Kidney capillary endothelial cell (primary cell): ENCODE data around the gene TSPAN12.
A peak's percentile ranks its signal among the peaks of the same experiment; 100 is the strongest.
"Not testable (repeated sequence)": the region's sequence is repeated elsewhere in the genome, so short reads cannot be mapped to it uniquely, and the experiment has no call there.

Source experiments
- DNase-seq: peaks from one replicate; pipeline ENCODE4 v3.0.0-alpha.2; 2018; ENCODE audit warnings: low spot score

The TSPAN12 gene

GRCh38 chr7:120805636-120806388 is 52.1 kb downstream of the TSPAN12 start:
- peak; percentile 71 for DNase-seq

GRCh38 chr7:120802751-120803150 is 55.2 kb downstream of the TSPAN12 start:
- DNase-seq, result no peak

- no peak for DNase-seq
Observed at GRCh38 chr7:120799813-120800475, 58.0 kb downstream of the TSPAN12 start.

GRCh38 chr7:120799147-120799546 is 58.8 kb downstream of the TSPAN12 start:
- DNase-seq, result no peak

GRCh38 chr7:120797026-120797645 is 60.8 kb downstream of the TSPAN12 start:
- DNase-seq, result no peak

GRCh38 chr7:120794106-120794729 is 63.7 kb downstream of the TSPAN12 start:
- no peak for DNase-seq

- no peak for DNase-seq
Observed at GRCh38 chr7:120793213-120793936, 64.6 kb downstream of the TSPAN12 start.

- no peak for DNase-seq
Observed at GRCh38 chr7:120792861-120793130, 65.1 kb downstream of the TSPAN12 start.

- peak; percentile 69 for DNase-seq
Observed at GRCh38 chr7:120792091-120792860, 65.7 kb downstream of the TSPAN12 start.

- DNase-seq, result no peak
Observed at GRCh38 chr7:120785095-120785494, 72.8 kb downstream of the TSPAN12 start.

GRCh38 chr7:120783721-120784120 is 74.2 kb downstream of the TSPAN12 start:
- DNase-seq, result no peak

- DNase-seq, result no peak
Observed at GRCh38 chr7:120783273-120783672, 74.7 kb downstream of the TSPAN12 start.

- not testable (repeated sequence) for DNase-seq
Observed at GRCh38 chr7:120781924-120782323, 76.0 kb downstream of the TSPAN12 start.

- DNase-seq, result no peak
Observed at GRCh38 chr7:120780938-120781337, 77.0 kb downstream of the TSPAN12 start.

GRCh38 chr7:120780451-120780850 is 77.5 kb downstream of the TSPAN12 start:
- DNase-seq, result not testable (repeated sequence)

- not testable (repeated sequence) for DNase-seq
Observed at GRCh38 chr7:120779078-120779477, 78.9 kb downstream of the TSPAN12 start.

- no peak for DNase-seq
Observed at GRCh38 chr7:120775755-120776154, 82.2 kb downstream of the TSPAN12 start.

GRCh38 chr7:120774481-120774880 is 83.5 kb downstream of the TSPAN12 start:
- no peak for DNase-seq

GRCh38 chr7:120770206-120770605 is 87.7 kb downstream of the TSPAN12 start:
- no peak for DNase-seq

GRCh38 chr7:120760851-120761250 is 97.1 kb downstream of the TSPAN12 start:
- no peak for DNase-seq

- DNase-seq, result no peak
Observed at GRCh38 chr7:120760050-120760449, 97.9 kb downstream of the TSPAN12 start.
